Measurements from ENCODE around the gene SNCAIP. TPM values are rescaled to one million over a fixed set of nuclear protein-coding genes. Genes with fewer than 3 reads are reported as not detected.

The SNCAIP gene
- total and polyA plus RNA-seq, 2 of the 4 experiments (the other 2 are of a cell fraction), result 15.3 to 19.0 TPM

GRCh38 chr5:122304471-122305215 lies 7.4 kb upstream of the SNCAIP start:
- WGBS, 2 experiments (ENCODE audit: extremely low coverage in 2 of 2, insufficient read length in 1 of 2), result no CpG with 5 or more reads among the region's 2 CpGs
- CTCF ChIA-PET, result interaction anchor here (0.5 to 1.1 kb wide), 4 partner anchors 13 to 521 kb away, joined by 3 to 6 read pairs (median 4); no protein-coding TSS in a partner anchor
- dilution Hi-C loops (cut with HindIII; ENCODE audit: low sequenced_read_pairs, unreplicated experiment), result no loop called here

More at GRCh38 chr5:122304471-122305215, 7.4 kb upstream of the SNCAIP start:
- H3K4ac ChIP-seq (ENCODE audit: low read depth, low read length), result no peak overlapping the region
- H4K20me1 ChIP-seq (ENCODE audit: insufficient read depth, low read length), result no peaks in the 10 kb centered on the region
- H3K18ac ChIP-seq (ENCODE audit: low read depth, low read length), result no peak overlapping the region
- in situ Hi-C loops (cut with MboI; ENCODE audit: low sequenced_read_pairs), result no loop called here
- no peaks in the 10 kb centered on the region for H3K4me1 ChIP-seq (ENCODE audit: control insufficient read depth, insufficient read depth, low read length)
- H2AFZ ChIP-seq (replicated peaks; ENCODE audit: low read length, poor library complexity), result no peak overlapping the region
- ATAC-seq (ENCODE audit: low read depth), result no peak
- no peak overlapping the region for H2BK15ac ChIP-seq (ENCODE audit: low read depth, low read length)
- POLR2A ChIA-PET (ENCODE audit: unreplicated experiment), result no interaction called here
- no peak overlapping the region for H2BK120ac ChIP-seq (ENCODE audit: low read depth, low read length)
- H3K36me3 ChIP-seq (ENCODE audit: control insufficient read depth, insufficient read depth, low read length), result no peaks in the 10 kb centered on the region
- no peak overlapping the region for H3K9ac ChIP-seq (ENCODE audit: low read depth, low read length)
- H2BK20ac ChIP-seq (ENCODE audit: low read depth, low read length), result no peak overlapping the region
- no peaks in the 10 kb centered on the region for H3K9me1 ChIP-seq (ENCODE audit: insufficient read depth, low read length)
- no peak overlapping the region for H3K14ac ChIP-seq (replicated peaks; ENCODE audit: low read depth, low read length)
- no peak overlapping the region for H3K23ac ChIP-seq (ENCODE audit: low read depth, low read length)
- no peak overlapping the region for H2AK5ac ChIP-seq (ENCODE audit: low read depth, low read length)
- H2AK9ac ChIP-seq (replicated peaks; ENCODE audit: low read depth, low read length, poor library complexity), result no peak overlapping the region
- no peak overlapping the region for H3K27ac ChIP-seq (ENCODE audit: insufficient read depth, low read length)
- H3K79me1 ChIP-seq (ENCODE audit: low read depth in 1 of 2, low read length in 2 of 2), result no peaks in the 10 kb centered on the region
- DNase-seq, result no peak
- H3K27me3 ChIP-seq (ENCODE audit: control insufficient read depth, insufficient read depth, low read length), result no peaks in the 10 kb centered on the region; the same call in 1 of the 2 replicates
- no peak overlapping the region for H4K91ac ChIP-seq (ENCODE audit: insufficient read depth, low read depth, low read length)
- H4K8ac ChIP-seq (ENCODE audit: low read depth in 2 of 2, low read length in 2 of 2), result no peak overlapping the region
- no peak overlapping the region for H3K56ac ChIP-seq (ENCODE audit: extremely low read depth, insufficient read depth, low read length)
- intact Hi-C loops (cut with micrococcal nuclease), result no loop called here
- no TSS peak for BruUV-seq (replicated peaks)
- H4K5ac ChIP-seq (ENCODE audit: low read depth, low read length), result no peak overlapping the region
- H3K4me3 ChIP-seq (ENCODE audit: insufficient read depth, low read depth, low read length), result no peak overlapping the region
- TF ChIP-seq BHLHE40 (IDR thresholded peaks at IDR 0.05; ENCODE audit: low read depth, low read length), result no peak
- no peak overlapping the region for H2BK5ac ChIP-seq (ENCODE audit: low read depth, low read length, poor library complexity, severe bottlenecking)
- 0 out of 2 replicates have a peak, but pooled peaks cover 2% of the 10 kb centered on the region for H3K9me3 ChIP-seq (ENCODE audit: control insufficient read depth, insufficient read depth, low read length)
- no peak overlapping the region for H3K4me2 ChIP-seq (ENCODE audit: low read depth, low read length)

All from IMR-90 (cell line).